Pulmonary artery endothelial cell (primary cell): Measurements from ENCODE around the gene DCHS2. TPM values are rescaled to one million over a fixed set of nuclear protein-coding genes. Genes with fewer than 3 reads are reported as not detected.

ENCODE experiments used
- DNase-seq: peaks from one replicate; pipeline ENCODE4 v3.0.0-alpha.2; 2011; ENCODE audit warnings: low read depth, low spot score
- total RNA-seq: library from RNA; depleted of rRNA; stranded (reverse); fragments of >200 nt; gene quantifications from 2 replicates; pipeline ENCODE4 v1.2.3, GENCODE V29; 2014

The DCHS2 gene
- 0.07 TPM in 1 of 2 replicates, not detected in the other for total RNA-seq

GRCh38 chr4:154491341-154492271 is at the start of gene DCHS2:
Gene DCHS2 (minus strand): TSS chr4:154491799. CDS start chr4:154491355, 444 bp downstream.
- no peak for DNase-seq

GRCh38 chr4:154534296-154534695 is 42.7 kb upstream of the DCHS2 start:
- no peak for DNase-seq

GRCh38 chr4:154529728-154530519 is 38.3 kb upstream of the DCHS2 start:
- DNase-seq, result no peak

- no peak for DNase-seq
Observed at GRCh38 chr4:154528869-154529268, 37.3 kb upstream of the DCHS2 start.

- DNase-seq, result no peak
Observed at GRCh38 chr4:154527308-154527707, 35.7 kb upstream of the DCHS2 start.

GRCh38 chr4:154526151-154526550 is 34.6 kb upstream of the DCHS2 start:
- no peak for DNase-seq

GRCh38 chr4:154521607-154522006 is 30.0 kb upstream of the DCHS2 start:
- DNase-seq, result no peak

GRCh38 chr4:154519214-154519613 is 27.6 kb upstream of the DCHS2 start:
- DNase-seq, result no peak

GRCh38 chr4:154517591-154517990 is 26.0 kb upstream of the DCHS2 start:
- DNase-seq, result no peak

GRCh38 chr4:154516318-154517029 is 24.9 kb upstream of the DCHS2 start:
- no peak for DNase-seq

GRCh38 chr4:154511981-154512380 is 20.4 kb upstream of the DCHS2 start:
- DNase-seq, result no peak

- DNase-seq, result no peak
Observed at GRCh38 chr4:154511548-154511947, 19.9 kb upstream of the DCHS2 start.

- DNase-seq, result no peak
Observed at GRCh38 chr4:154507156-154507555, 15.6 kb upstream of the DCHS2 start.

- DNase-seq, result no peak
Observed at GRCh38 chr4:154506253-154506652, 14.7 kb upstream of the DCHS2 start.

- no peak for DNase-seq
Observed at GRCh38 chr4:154503598-154503997, 12.0 kb upstream of the DCHS2 start.

GRCh38 chr4:154502111-154502510 is 10.5 kb upstream of the DCHS2 start:
- DNase-seq, result no peak

GRCh38 chr4:154497889-154498288 is 6.3 kb upstream of the DCHS2 start:
- DNase-seq, result no peak

GRCh38 chr4:154495867-154496266 is 4.3 kb upstream of the DCHS2 start:
- DNase-seq, result no peak

GRCh38 chr4:154492288-154492687 is 689 bp upstream of the DCHS2 start:
- DNase-seq, result no peak

GRCh38 chr4:154490583-154491340 is 837 bp downstream of the DCHS2 start:
- no peak for DNase-seq

GRCh38 chr4:154490234-154490582 is 1.4 kb downstream of the DCHS2 start:
- DNase-seq, result no peak
